LNCAP (cell line): Measurements from ENCODE around the gene PPP5C.

Experiments used
- TF ChIP-seq, protein P1 (sequence below): fragments of 450-650 bp; IDR thresholded peaks from 2 replicates; pipeline ENCODE4 v1.5.1; 2017; ENCODE audit warnings: mild to moderate bottlenecking

Gene PPP5C

GRCh38 chr19:46427518-46428045, 80.7 kb downstream of the PPP5C start:
- TF ChIP-seq, protein P1, sequence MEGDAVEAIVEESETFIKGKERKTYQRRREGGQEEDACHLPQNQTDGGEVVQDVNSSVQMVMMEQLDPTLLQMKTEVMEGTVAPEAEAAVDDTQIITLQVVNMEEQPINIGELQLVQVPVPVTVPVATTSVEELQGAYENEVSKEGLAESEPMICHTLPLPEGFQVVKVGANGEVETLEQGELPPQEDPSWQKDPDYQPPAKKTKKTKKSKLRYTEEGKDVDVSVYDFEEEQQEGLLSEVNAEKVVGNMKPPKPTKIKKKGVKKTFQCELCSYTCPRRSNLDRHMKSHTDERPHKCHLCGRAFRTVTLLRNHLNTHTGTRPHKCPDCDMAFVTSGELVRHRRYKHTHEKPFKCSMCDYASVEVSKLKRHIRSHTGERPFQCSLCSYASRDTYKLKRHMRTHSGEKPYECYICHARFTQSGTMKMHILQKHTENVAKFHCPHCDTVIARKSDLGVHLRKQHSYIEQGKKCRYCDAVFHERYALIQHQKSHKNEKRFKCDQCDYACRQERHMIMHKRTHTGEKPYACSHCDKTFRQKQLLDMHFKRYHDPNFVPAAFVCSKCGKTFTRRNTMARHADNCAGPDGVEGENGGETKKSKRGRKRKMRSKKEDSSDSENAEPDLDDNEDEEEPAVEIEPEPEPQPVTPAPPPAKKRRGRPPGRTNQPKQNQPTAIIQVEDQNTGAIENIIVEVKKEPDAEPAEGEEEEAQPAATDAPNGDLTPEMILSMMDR: no peak

DNA sequence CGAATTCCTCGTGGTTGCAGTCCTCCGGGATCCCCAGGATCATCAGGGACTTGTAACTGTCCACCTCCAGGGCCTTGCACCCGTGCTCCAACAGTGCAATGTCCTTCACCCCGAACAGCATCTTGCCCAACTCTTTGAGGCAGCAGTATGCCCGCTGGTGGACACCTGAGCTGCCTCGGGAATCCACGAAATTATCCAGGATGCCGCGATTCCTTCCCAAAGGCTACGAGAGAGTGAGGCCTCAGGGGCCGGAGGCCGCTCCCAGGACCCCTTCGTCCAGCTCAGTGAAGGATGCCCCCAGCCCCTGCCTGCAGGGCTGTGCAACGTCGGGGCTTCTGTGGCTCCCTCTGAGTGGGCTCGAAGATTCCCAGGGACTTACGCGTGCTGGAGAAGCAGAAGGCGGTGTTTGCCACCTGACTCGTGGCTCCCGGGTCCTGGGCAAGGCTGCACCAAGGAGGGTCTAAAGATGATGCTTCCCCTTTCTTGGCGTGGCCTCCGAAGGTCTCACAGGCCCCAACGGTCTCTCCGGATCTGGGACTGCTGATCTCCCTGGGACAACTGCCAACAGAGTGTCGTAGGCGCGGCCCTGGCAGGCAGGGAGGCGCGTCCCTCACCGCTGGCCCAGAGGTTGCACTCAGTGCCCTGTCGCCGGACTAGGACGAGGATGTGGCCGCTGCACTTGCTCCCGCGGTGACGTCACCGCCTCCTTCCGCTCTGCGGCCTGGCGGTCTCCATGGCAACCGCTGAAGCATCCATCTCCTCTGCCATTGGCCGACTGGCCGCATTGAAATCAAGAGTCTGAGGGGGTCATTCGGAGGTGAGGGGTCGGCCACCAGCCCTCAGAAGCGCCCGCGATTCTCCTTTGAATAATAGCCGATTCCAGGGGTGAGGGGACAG, 81.6 kb downstream of the PPP5C start, which contains the start of gene PNMA8C:
Gene PNMA8C, minus strand, starts transcription at position 698 of the 897 bp plus-strand sequence. Its CDS starts 577 bp downstream, at position 121.
- TF ChIP-seq, protein P1: no peak

GRCh38 chr19:46429999-46430398, 83.1 kb downstream of the PPP5C start:
- TF ChIP-seq, protein P1: no peak

DNA sequence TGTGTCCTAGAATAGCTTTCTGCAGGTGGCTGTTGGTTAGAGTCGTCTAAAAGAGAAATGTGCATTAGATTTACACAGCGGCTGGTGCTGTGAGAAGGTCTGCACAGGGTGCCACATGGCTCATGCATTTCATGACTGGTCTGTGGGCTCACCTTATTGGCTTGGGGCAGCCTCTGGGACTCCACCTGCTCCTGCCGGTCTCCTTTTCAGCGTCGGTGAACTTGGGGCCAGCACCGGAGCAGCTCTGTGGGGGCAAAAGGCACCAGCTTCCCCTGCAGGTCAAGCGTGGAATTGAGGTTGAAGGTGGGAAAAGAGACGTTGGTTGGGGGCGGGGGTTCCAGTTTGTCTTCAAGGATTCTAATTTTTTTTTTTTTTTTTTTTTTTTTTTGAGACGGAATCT, 84.9 kb downstream of the PPP5C start:
- TF ChIP-seq, protein P1: no peak

GRCh38 chr19:46435009-46435408, 88.1 kb downstream of the PPP5C start:
- TF ChIP-seq, protein P1: no peak
